22Rv1 (cell line): Measurements from ENCODE around the gene TMEM51.

Source experiments
- ZFX ChIP-seq: fragments of 450-650 bp; IDR thresholded peaks from 2 replicates; pipeline ENCODE4 v1.6.1; 2017; ENCODE audit warnings: antibody characterized with exemption, borderline replicate concordance
- TF ChIP-seq, protein P1 (sequence below): fragments of 450-650 bp; IDR thresholded peaks from 2 replicates; pipeline ENCODE4 v1.5.1; 2017; ENCODE audit warnings: mild to moderate bottlenecking

DNA sequence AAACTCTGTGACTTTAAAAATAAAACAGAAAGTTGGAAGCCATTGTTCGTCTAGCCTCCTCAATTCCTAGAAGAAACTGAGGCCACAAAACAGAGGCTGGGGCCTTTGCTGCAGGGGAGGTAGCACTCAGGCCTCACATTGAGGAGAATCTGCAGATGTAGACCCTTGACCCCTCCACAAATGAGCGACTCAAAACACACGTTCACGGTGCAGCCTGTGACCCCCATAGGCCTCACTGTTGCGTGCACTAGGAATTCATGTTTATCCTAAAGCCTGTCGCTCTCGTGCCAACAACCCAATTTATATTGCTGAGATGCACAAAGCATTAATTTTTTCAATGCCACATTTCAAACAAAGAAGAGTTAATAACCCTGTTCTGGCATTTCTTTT lies 5.6 kb downstream of the TMEM51 start:
- TF ChIP-seq, protein P1, sequence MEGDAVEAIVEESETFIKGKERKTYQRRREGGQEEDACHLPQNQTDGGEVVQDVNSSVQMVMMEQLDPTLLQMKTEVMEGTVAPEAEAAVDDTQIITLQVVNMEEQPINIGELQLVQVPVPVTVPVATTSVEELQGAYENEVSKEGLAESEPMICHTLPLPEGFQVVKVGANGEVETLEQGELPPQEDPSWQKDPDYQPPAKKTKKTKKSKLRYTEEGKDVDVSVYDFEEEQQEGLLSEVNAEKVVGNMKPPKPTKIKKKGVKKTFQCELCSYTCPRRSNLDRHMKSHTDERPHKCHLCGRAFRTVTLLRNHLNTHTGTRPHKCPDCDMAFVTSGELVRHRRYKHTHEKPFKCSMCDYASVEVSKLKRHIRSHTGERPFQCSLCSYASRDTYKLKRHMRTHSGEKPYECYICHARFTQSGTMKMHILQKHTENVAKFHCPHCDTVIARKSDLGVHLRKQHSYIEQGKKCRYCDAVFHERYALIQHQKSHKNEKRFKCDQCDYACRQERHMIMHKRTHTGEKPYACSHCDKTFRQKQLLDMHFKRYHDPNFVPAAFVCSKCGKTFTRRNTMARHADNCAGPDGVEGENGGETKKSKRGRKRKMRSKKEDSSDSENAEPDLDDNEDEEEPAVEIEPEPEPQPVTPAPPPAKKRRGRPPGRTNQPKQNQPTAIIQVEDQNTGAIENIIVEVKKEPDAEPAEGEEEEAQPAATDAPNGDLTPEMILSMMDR = no peak
- TF ChIP-seq ZFX = no peak
